IPS DF 6.9 (cell line): ENCODE results near the gene SETD5.

Experiments
- DNase-seq: peaks from one replicate; pipeline ENCODE4 v3.0.0-alpha.2; 2013; ENCODE audit warnings: low read depth, low spot score
- H3K27ac ChIP-seq: one replicate; pipeline ENCODE4 v1.5.1; 2013; ENCODE audit warnings: low read length, control low read depth
- H3K27me3 ChIP-seq: 2 replicates; pipeline ENCODE4 v1.6.1; 2013; ENCODE audit warnings: mild to moderate bottlenecking, low read length; ENCODE audit not compliant: control insufficient read depth, insufficient read depth
- H3K36me3 ChIP-seq: 2 replicates; pipeline ENCODE4 v1.6.1; 2013; ENCODE audit warnings: low read length; ENCODE audit not compliant: control insufficient read depth, insufficient read depth
- H3K4me1 ChIP-seq: 2 replicates; pipeline ENCODE4 v1.6.1; 2013; ENCODE audit warnings: low read length; ENCODE audit not compliant: control insufficient read depth, insufficient read depth
- H3K4me3 ChIP-seq: 2 replicates; pipeline ENCODE4 v1.5.1; 2013; ENCODE audit warnings: mild to moderate bottlenecking, low read length
- H3K9me3 ChIP-seq: 2 replicates; pipeline ENCODE4 v1.6.1; 2013; ENCODE audit warnings: low read length, inconsistent platforms; ENCODE audit not compliant: control insufficient read depth, insufficient read depth
- WGBS: extraction: QIAGEN DNeasy Blood & Tissue Kit; methylation state at CpG from one replicate; pipeline ENCODE4 v1.1.7; 2013; ENCODE audit warnings: mixed read lengths, missing lambda C conversion rate; ENCODE audit not compliant: insufficient read length, insufficient coverage; 5-methylcytosine and 5-hydroxymethylcytosine counted together

Gene SETD5

GRCh38 chr3:9388562-9389272, 8.7 kb upstream of the SETD5 start:
- Histone ChIP-seq H3K9me3 (no peaks in the 10 kb centered on the region), H3K36me3 (peaks cover 18% of the 10 kb centered on the region; the same call in 1 of the 2 replicates), H3K4me3 (no peak overlapping the region), H3K27me3 (no peaks in the 10 kb centered on the region), H3K27ac (no peak overlapping the region), H3K4me1 (no peaks in the 10 kb centered on the region)
- DNase-seq = no peak
- WGBS = no CpG with 5 or more reads among the region's 5 CpGs

- Histone ChIP-seq H3K27ac (no peak overlapping the region), H3K4me1 (no peaks in the 10 kb centered on the region), H3K4me3 (no peak overlapping the region), H3K27me3 (no peaks in the 10 kb centered on the region), H3K9me3 (no peaks in the 10 kb centered on the region), H3K36me3 (peaks cover 19% of the 10 kb centered on the region; the same call in 1 of the 2 replicates)
- no CpG with 5 or more reads among the region's 5 CpGs for WGBS
- DNase-seq = no peak
These were observed 7.0 kb upstream of the SETD5 start for GRCh38 chr3:9390265-9390888.

- no peaks in the 10 kb centered on the region for H3K9me3 ChIP-seq
- no peak overlapping the region for H3K4me3 ChIP-seq
- DNase-seq = no peak
- no CpG with 5 or more reads among the region's 1 CpG for WGBS
- H3K27ac ChIP-seq = no peak overlapping the region
- H3K4me1 ChIP-seq = no peaks in the 10 kb centered on the region
- peaks cover 19% of the 10 kb centered on the region; the same call in 1 of the 2 replicates for H3K36me3 ChIP-seq
- H3K27me3 ChIP-seq = no peaks in the 10 kb centered on the region
These were observed 5.4 kb upstream of the SETD5 start for GRCh38 chr3:9392041-9392440.

GRCh38 chr3:9395570-9396300, 1.7 kb upstream of the SETD5 start:
- DNase-seq = no peak
- no CpG with 5 or more reads among the region's 15 CpGs for WGBS
- Histone ChIP-seq H3K9me3 (no peaks in the 10 kb centered on the region), H3K4me1 (no peaks in the 10 kb centered on the region), H3K36me3 (peaks cover 10% of the 10 kb centered on the region; the same call in 1 of the 2 replicates), H3K4me3 (peak overlapping the region; percentile 64; the same call in 1 of the 2 replicates), H3K27ac (no peak overlapping the region), H3K27me3 (no peaks in the 10 kb centered on the region)

- H3K27ac ChIP-seq = no peak overlapping the region
- H3K9me3 ChIP-seq = no peaks in the 10 kb centered on the region
- peak overlapping the region; percentile 64 for H3K4me3 ChIP-seq
- peaks cover 7% of the 10 kb centered on the region; the same call in 1 of the 2 replicates for H3K36me3 ChIP-seq
- no peaks in the 10 kb centered on the region for H3K4me1 ChIP-seq
- H3K27me3 ChIP-seq = no peaks in the 10 kb centered on the region
- peak; percentile 58 for DNase-seq
- WGBS = no CpG with 5 or more reads among the region's 25 CpGs
These were observed 1.1 kb upstream of the SETD5 start for GRCh38 chr3:9396301-9396631.

- DNase-seq = peak; percentile 95
- H3K9me3 ChIP-seq = no peaks in the 10 kb centered on the region
- H3K36me3 ChIP-seq = peaks cover 4% of the 10 kb centered on the region; the same call in 1 of the 2 replicates
- no CpG with 5 or more reads among the region's 71 CpGs for WGBS
- no peaks in the 10 kb centered on the region for H3K27me3 ChIP-seq
- H3K27ac ChIP-seq = no peak overlapping the region
- H3K4me3 ChIP-seq = peak overlapping the region; percentile 64
- H3K4me1 ChIP-seq = no peaks in the 10 kb centered on the region
These were observed 633 bp upstream of the SETD5 start for GRCh38 chr3:9396632-9397331.

DNA sequence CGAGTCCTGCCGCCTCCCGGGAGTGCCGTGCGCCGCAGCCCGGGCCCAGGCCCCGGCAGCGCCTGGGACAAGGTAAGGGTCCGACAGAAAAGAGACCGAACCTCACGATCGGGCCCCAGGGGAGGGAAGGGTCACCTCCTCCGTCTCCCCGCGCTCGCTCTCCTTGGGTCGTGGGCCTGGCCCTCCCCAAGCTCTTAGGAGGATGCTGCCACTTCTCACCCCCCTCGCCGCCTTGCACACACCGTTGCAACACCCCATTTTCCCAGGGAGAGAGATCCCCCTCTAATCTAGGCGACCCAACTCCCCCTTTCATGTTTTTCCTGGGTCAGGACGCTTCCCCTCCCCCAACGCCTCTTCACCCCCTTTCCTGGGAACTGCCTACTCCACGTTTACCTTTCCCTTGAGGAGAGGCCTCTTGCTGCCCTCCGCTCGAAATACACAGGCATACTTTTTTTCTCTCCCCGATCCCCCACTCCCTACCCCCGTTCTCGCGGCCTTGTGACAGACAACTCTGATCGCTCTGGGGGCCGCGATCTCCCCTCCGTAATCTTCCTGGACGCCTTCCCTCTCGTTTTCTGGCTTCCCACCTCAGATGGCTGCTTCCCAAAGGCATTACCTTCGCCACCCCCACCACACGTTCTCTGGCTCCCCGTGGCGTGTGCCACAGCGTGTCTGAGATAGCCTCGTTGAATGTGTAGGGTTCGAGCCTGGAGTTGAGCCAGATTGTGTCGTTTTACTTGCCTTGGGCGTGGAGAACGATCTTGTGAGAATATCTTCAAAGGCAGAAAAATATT, 688 bp downstream of the SETD5 start:
- H3K36me3 ChIP-seq = peaks cover 4% of the 10 kb centered on the region; the same call in 1 of the 2 replicates
- H3K4me1 ChIP-seq = no peaks in the 10 kb centered on the region
- no peak for DNase-seq
- H3K9me3 ChIP-seq = no peaks in the 10 kb centered on the region
- peak overlapping the region; percentile 64 for H3K4me3 ChIP-seq
- no peaks in the 10 kb centered on the region for H3K27me3 ChIP-seq
- WGBS = no CpG with 5 or more reads among the region's 47 CpGs
- no peak overlapping the region for H3K27ac ChIP-seq

- Histone ChIP-seq H3K36me3 (peaks cover 4% of the 10 kb centered on the region; the same call in 1 of the 2 replicates), H3K27me3 (no peaks in the 10 kb centered on the region), H3K4me3 (peak overlapping the region; percentile 64), H3K27ac (no peak overlapping the region), H3K9me3 (no peaks in the 10 kb centered on the region), H3K4me1 (no peaks in the 10 kb centered on the region)
- WGBS = no CpG with 5 or more reads among the region's 7 CpGs
- no peak for DNase-seq
These were observed 1.4 kb downstream of the SETD5 start for GRCh38 chr3:9398700-9399336.

DNA sequence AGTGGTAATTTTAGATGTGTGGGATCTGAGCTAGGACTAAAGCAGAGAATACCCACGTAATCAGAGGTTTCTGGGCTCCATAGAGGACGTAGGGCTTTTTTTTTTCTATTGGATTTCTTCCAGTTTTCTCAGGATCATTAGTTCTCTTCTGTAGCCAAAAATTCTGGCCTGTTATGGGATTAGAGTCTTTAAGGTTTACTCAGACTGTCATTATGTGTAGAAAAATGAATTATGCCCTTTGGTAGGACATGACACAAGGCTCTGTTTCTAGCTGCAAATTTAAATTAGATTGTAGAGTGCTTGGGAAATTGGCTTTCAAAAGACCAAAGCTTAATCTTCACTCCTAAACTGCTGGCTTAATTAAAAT, 1.9 kb downstream of the SETD5 start:
- no CpG with 5 or more reads among the region's 2 CpGs for WGBS
- H3K27me3 ChIP-seq = no peaks in the 10 kb centered on the region
- H3K36me3 ChIP-seq = peaks cover 4% of the 10 kb centered on the region; the same call in 1 of the 2 replicates
- peak overlapping the region; percentile 14; the same call in 1 of the 2 replicates for H3K4me3 ChIP-seq
- no peak for DNase-seq
- no peaks in the 10 kb centered on the region for H3K4me1 ChIP-seq
- H3K9me3 ChIP-seq = no peaks in the 10 kb centered on the region
- H3K27ac ChIP-seq = no peak overlapping the region
